GM11168 (cell line): ENCODE results near the gene AMOT.

Experiments
- in situ Hi-C: fragments of 300-500 bp; cut with MboI; formaldehyde crosslinking; loops from one replicate; pipeline ENCODE4 v1.12.0; 2022; ENCODE audit warnings: low sequenced_read_pairs; ENCODE audit not compliant: unreplicated experiment

The AMOT gene

DNA sequence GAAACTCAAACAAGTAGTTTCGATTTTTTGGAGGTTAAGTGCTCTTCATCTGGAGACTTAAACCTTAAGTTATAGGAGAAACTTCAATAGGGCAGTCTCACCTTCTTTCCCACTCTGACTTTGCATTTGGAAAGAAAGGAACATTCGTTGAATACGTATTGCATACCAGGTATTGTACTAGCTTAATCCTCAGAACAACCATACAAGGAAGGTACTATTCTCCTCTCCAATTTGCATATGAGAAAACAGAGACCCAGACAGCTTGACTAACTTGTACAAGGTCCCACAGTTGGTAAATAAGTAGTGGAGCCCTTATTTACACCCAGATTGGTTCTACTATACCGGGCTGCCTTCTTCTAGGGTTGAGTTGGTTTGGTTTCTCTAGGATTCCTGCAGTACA lies 32.6 kb downstream of the AMOT start:
- in situ Hi-C loops: no loop called here

DNA sequence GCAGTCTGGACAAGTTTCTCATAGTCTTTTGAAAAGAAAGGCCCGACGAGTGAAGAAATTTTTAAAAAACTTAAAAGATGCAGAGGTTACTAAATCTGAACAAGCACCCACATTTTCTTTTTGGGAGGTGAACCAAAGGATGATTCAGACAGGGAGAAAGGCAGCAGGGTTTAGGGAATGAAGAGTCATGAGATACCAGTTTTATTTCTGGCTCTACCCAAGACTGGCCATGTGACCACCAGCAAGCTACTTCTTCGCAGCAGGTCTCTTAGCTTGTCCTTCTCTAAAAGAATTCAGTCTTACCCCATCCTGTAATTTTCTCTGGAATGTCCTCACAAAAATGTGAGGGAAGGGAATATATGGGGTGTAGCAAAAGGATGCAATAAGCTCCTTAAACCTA lies 37.6 kb downstream of the AMOT start:
- in situ Hi-C loops: no loop called here

DNA sequence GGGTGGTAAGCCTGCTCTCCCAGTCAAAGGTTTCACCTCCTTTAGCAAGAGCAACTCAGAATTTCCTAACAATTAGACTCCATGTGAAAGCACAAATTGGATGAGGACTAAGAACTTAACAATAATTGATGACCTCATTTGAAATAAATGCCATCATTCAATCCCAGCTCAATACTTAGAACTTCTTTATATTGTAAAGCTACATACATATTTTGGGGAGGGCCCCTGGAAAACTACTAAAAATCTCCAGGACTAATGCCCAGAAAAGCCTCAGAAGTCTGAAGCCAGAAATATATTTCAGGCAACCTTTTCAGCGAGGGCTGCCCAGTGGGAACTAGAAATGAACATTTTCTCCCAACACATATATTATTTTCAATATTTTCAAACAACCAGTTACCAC lies 38.1 kb downstream of the AMOT start:
- in situ Hi-C loops: no loop called here

DNA sequence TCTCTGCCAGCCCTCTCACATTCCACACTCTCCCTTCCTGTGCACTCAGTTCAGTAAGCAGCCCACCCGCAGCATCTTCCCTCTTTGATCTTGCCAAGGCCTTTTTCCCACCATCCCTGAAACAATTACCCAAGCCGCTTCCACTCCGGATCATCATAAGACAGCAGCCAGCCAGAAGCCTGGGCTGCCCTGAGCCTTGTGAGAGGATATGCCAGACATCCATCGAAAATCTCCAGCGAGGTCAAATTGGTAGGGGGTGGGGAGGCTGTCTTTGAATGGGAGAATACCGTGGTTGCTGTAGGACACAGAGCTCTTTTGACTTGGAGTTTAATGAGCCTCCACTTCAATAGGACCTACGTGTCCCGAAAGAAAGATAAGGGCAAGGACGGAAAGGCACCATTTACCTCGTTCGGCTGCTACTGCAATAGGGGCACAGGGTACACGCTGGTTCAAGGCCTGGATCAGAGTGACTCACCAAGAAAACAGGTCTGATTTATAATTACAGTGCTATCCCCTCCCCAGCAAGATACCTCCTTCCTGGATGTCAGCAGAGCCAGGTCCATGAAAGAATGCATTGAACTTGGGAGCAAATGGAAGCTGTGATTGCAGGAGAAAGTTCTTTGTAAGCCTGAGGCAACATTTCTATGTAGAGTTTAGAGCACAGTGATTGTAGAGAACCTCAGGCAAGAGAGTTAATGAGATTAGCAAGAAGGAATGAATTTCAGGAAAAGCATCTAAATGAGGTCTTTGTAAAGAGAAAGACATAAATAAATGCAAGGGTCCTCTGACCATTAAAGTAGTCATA lies 39.5 kb downstream of the AMOT start:
- in situ Hi-C loops: no loop called here

DNA sequence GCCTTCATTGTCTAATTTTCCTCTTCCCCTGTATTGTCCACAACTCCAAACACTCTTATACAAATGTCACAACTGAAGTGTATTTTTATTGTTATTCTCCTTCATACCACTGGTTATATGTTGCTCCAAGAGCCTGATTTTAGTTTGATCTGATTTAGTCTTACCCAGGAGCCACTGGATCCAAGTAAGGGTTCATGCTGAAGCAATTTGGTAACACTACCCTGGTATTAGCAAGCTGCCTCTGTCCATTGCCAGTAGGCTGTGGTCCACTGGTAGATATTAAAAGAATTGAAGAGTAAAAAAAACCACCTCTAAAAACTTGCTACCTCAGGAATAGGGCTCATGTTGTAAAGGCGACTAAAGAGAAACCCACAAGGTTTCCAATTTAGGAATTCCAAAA lies 41.2 kb downstream of the AMOT start:
- in situ Hi-C loops: no loop called here

DNA sequence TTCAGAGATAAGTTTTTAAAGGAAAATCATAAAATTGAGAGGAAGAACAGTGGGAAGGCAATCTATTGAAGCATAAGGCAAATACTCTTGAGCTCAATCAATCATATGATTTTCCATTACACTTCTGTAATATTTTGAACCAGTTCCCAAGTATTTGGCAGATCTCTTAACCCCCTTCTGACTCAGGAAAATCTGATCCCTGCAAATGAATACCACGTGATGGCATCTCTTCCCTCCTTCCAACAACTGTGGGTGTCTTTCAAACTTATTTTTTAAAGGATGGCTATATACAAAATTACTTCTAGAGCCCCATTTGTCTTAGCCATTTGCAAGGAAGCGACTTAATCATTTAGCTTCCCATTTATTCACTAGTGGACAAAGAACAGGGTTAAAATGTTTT lies 41.9 kb downstream of the AMOT start:
- in situ Hi-C loops: no loop called here

DNA sequence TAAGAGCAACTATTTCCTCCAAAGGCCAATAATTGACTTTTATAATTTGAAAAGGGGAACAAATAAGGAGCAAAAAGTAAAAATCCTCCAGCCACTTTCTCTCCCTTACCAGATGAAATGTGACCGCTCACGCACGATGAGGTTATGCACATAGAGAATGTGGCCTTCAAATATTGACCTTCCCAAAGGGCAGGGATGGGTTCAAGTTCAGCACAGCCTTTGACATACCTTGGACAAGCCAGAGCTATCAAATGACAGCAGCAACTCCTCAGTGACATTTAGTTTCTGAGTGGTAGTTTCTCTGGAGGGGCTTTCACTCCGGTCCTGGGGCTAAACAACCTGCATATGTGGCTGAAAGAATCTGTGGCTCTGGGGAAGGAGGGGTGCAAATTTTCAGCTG lies 50.7 kb downstream of the AMOT start:
- in situ Hi-C loops: no loop called here

DNA sequence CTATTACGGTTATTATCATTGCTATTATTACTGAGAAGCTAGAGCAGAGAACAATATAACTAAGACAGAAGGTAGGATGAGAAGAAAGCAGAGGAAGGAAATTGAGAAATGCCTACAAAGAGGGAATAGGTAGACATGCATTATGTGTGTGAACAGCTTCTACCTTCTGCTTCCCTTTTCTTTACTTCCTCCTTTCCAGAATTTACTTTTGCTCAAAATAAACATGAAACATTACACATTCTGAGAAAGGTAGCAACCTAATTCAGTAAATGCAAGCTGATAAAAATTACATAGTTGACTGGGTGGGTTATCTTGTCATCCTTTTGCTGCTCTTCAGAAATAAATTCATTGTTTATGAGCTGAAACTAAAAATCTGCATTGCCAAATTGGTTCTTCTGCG lies 54.6 kb downstream of the AMOT start:
- in situ Hi-C loops: no loop called here

DNA sequence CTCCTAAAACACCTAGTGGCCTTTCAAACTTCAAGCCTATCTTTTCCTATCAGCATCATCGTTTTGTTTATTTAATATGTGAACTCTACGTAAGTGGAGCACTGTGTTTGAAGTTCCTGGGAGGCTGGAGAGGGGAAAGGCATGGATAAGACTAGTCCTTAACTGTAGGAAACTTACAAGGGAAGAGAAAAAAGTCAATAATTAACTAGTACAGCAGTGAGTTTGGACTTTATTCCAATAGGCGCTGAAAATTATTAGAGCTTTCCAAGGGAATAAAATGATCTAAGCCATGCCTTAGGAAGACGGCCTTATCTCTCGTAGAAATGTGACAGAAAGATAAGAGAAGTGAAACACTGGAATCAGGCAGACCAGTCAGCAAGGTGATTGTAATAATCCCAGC lies 55.3 kb downstream of the AMOT start:
- in situ Hi-C loops: no loop called here

DNA sequence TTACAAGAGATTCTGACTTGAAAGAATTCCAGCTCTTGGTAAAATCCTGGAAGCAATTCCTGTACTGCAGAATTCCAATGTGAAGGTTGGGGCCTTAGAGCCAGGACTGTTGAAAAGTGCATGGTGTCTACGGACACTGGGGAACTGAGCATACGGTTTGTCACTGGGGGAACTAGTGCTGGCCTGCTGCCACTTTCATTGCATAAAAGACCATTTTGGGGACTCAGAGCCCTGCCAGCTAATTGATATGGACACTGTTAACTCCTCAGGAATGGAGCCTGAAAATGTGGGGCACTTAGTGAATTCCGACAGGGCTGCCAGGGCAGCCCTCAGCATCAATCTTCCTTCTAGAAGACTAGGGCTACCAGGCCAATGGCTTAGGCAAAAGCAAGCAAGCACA lies 55.9 kb downstream of the AMOT start:
- in situ Hi-C loops: no loop called here

DNA sequence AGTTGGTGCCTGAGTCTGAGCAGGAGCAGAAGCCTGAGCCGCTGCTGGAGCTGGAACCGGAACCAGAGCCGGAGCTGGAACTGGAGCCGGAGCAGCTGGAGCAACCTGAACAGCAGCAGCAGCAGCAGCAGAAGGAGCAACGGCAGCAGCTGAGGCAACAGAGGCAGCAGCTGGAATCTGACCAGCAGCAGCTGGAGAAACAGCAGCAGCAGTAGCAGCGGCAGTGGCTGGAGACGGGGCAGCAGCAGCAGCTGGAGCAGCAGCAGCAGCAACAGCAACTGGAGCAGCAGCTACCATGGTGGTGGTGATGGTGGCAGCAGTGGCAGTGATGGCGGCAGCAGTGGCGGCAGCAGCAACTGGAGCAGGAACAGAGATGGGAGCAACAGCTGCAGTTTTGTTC lies 61.5 kb downstream of the AMOT start:
- in situ Hi-C loops: no loop called here

DNA sequence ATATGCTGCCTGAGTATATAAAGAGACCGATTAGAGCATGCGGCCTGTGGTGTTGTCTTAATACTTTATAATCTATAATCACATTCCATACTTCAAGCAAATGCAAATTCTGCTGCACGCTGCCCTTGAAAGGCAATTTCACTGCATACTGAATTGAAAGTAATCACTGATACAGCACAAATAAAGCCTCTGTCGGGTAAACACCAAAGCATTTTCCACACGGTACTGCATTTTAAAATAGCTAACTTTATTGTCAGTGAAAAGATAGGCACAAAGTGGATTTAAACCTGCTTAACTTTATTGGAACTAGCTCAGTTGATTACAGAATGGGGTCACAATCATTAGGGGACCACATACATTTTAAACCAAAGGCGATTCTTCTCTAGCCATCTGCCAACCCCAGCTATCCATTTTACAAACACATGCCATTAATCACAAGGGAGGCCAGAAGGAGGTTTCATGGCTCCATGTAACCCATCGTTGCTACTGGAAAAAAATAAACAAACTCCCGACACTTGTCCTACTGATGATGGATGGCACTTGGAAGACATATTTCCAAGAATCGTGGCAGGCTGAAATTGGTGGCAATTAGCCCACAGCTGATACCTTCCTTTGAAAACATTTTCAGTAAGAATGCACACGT lies 65.9 kb downstream of the AMOT start:
- in situ Hi-C loops: loop anchor here (25.0 kb wide), 1 partner anchor 163 kb away; no protein-coding TSS in a partner anchor

DNA sequence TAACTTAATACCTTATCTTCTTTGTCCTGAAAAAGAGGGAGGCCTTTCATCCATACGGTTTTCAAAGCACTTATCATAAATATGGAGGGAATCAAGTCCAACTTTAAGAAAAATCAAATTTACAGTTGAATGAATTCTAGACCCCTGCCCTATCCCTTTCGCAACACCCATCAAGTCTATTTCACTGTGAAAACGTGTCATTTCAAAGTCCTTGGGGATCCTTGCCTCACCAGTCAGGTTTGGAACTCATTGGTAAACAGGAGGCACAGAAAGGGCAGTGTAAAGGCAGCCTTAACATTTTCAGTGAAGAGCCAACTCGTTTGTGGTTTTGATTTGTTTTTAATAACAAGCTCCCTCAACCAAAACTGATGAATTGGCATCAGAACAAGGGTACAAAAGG lies 66.5 kb downstream of the AMOT start:
- in situ Hi-C loops: loop anchor here (25.0 kb wide), 1 partner anchor 163 kb away; no protein-coding TSS in a partner anchor

DNA sequence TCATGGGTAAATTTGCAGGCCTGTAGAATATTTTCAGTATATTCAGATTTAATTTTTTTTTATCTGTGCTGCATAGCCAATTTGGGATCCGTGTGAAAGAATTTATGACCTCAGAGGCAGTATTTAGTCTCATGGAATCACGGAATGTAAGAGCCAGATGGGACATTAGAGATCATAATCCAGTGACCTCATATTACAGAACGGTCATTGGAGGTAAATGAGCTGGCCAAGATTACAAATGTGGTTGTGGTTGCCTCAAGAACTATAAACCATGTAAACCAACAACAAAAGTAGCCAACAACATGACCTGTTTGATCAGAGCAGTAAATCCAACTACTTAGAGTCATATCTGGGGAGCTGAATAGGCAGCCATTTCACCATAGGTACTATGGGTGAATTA lies 71.6 kb downstream of the AMOT start:
- in situ Hi-C loops: loop anchor here (25.0 kb wide), 1 partner anchor 168 kb away; no protein-coding TSS in a partner anchor

DNA sequence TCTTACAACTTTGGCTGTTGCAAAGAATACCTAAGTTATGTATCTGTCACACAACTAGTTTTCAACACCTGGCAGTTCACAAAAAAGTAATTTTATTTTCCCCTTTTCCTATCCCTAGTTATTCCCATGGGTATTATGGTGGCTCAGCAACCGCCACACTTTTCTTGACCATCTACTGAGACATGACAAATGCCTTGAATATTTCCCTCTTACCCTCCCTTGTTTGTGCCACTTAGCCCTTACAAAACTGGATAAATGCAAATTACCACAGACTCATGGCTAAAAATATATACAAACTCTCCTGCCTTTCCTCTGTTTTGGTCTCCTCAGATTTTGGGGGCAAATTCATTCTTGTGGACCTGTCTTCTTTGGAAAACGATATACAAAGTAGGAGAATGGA lies 72.1 kb downstream of the AMOT start:
- in situ Hi-C loops: loop anchor here (25.0 kb wide), 1 partner anchor 169 kb away; no protein-coding TSS in a partner anchor

DNA sequence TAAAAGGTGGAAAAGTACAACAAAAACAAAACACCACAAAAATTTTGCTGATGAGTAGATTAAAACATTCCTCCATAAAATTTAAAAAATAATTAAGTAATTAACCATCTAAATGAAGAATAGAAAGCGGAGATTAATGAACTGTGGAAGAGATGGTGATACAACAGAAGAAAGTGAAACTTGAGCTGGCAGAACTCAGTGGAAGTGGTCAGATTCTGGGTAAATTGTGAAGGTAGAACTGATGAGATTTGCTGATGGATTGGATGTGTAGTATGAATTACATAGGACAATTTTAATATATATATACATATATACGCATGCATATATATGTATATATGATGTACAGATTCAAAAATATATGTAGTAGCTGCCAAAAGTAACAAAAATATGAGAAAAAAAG lies 73.9 kb downstream of the AMOT start:
- in situ Hi-C loops: loop anchor here (25.0 kb wide), 1 partner anchor 171 kb away; no protein-coding TSS in a partner anchor

DNA sequence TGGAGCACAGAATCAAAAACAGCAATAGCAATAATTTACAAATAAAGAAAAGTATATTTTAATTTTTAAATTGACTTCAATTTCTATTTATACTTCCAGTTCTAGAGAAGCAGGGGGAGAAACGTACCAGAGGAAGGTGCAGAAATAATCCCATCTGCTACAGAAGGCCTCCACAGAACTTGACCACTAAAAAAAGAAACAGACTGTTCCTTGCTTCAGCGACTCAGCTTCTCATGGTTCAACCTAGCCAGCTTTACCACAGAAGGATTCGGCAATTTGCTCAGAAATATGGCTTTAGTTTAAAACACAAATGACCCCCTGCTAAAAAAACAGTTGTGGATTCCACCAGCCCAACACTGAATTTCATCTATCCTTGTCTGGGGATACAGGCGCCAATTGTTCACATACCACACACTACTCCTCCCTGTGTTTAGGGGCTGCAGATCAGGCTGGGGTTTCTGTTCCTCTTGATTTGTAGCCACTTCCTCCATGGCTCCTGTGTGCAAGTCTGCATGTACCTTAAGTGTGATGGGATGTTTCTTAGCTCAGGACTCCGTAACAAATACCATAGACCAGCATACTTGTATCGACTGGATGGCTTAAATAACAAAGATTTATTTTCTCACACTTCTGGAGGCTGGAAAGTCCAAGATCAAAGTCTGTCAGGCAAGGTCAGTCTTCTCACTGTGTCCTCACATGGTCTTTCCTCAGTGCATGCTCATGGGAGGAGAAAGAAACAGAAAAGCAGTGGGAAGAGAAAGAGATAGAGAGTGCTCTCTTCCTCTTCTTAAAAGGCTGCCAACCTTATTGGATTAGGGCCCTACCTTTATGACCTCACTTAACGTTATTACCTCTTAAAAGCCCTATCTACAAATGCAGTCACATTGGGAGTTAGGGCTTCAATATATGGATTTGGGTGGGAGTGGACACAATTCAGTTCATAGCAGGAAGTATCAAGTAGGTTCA lies 79.1 kb downstream of the AMOT start:
- in situ Hi-C loops: loop anchor here (25.0 kb wide), 1 partner anchor 176 kb away; no protein-coding TSS in a partner anchor

DNA sequence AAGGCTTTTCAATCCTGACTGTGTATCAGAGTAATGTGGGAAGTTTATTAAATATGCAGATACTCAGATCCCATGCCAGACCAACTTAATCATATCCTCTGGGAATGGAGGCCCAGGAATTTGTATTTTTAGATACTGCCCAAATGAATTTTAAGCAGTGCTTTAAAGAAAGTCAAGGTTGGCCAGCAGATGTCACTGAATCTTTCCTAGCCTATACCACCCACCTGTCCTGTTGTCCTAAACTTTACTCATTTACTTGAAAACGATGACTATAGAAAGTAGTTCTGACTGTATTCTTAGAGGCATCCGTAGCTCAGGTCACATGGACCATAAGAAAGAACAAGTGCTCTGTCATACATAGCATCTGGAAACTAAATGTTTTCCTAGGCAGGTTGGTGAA lies 79.9 kb downstream of the AMOT start:
- in situ Hi-C loops: loop anchor here (25.0 kb wide), 1 partner anchor 177 kb away; no protein-coding TSS in a partner anchor

DNA sequence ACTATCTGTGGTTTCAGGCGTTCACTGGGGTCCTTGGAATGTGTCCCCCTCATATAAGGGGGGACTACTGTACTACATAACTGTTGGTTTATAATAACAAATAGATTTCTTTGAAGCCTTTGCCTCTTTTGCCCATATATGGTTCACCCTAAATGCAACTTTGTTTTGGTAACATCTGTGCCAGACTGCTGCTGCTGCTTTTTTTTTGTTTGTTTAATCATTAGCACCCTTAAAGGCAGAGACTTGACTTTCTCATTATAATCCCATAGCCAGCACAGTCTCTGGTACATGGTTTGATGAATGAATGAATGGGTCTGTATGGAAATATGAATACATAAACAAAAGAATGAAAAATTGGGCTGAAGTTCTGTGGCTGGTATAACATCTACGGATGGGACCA lies 80.7 kb downstream of the AMOT start:
- in situ Hi-C loops: loop anchor here (25.0 kb wide), 1 partner anchor 177 kb away; no protein-coding TSS in a partner anchor

DNA sequence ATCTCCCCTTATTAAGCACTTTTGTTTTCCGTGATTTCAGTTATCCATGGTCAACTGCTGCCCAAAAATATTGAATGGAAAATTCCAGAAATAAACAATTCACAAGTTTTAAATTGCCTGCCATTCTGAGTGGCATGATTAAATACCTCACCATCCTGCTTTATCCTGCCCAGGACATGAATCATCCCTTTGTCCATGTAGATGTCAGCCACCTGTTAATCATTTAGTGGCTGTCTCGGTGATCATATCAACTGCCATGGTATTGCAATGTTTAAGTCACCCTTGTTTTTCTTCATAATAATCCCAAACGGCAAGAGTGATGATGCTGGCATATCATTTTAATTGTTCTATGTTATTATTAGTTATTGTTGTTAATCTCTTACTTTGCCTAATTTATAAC lies 81.1 kb downstream of the AMOT start:
- in situ Hi-C loops: loop anchor here (25.0 kb wide), 1 partner anchor 178 kb away; no protein-coding TSS in a partner anchor
